Keratinocyte (primary cell): ENCODE data around the gene JAG2. TPM values are rescaled to one million over a fixed set of nuclear protein-coding genes. Genes with fewer than 3 reads are reported as not detected.

Experiments used
- DNase-seq: peaks from one replicate; pipeline ENCODE4 v3.0.0-alpha.2; 2011; ENCODE audit warnings: low read depth, missing footprints, low spot score
- FAIRE-seq: peaks from 2 replicates; lab custom pipeline; 2011; peaks lifted over from hg19 to GRCh38; lab: Jason Lieb, UNC
- H2AFZ ChIP-seq: 2 replicates; pipeline ENCODE4 v1.6.0; 2012; ENCODE audit warnings: low read length, control low read depth, inconsistent platforms; ENCODE audit not compliant: control insufficient read depth
- H3K27ac ChIP-seq: 2 replicates; pipeline ENCODE4 v1.5.1; 2011; ENCODE audit warnings: low read length; ENCODE audit not compliant: control insufficient read depth, insufficient read depth
- H3K27me3 ChIP-seq: 3 replicates; pipeline ENCODE4 v1.6.0; 2011; ENCODE audit warnings: low read length; ENCODE audit not compliant: control insufficient read depth, insufficient read depth; ENCODE audit errors: extremely low read depth
- H3K36me3 ChIP-seq, 2 experiments: 2 replicates in 1 of 2; 3 replicates in 1 of 2; pipeline ENCODE4 v1.5.1; 2011; ENCODE audit warnings: low read length in 2 of 2, mild to moderate bottlenecking in 1 of 2; ENCODE audit not compliant: control insufficient read depth in 2 of 2, insufficient read depth in 2 of 2; ENCODE audit errors: extremely low read depth in 1 of 2
- H3K4me1 ChIP-seq: 3 replicates; pipeline ENCODE4 v1.5.1; 2011; ENCODE audit warnings: low read length; ENCODE audit not compliant: control insufficient read depth, insufficient read depth; ENCODE audit errors: extremely low read depth
- H3K4me2 ChIP-seq: 3 replicates; pipeline ENCODE4 v1.6.0; 2011; ENCODE audit warnings: low read depth, low read length; ENCODE audit not compliant: control insufficient read depth, insufficient read depth; ENCODE audit errors: extremely low read depth
- H3K4me3 ChIP-seq, 3 experiments: fragments of 200-600 bp in 1 of 3; sonication (generic) in 1 of 3; 2 replicates in 2 of 3; 3 replicates in 1 of 3; pipeline ENCODE4 v1.5.1; 2011 to 2016; ENCODE audit warnings: low read length in 3 of 3, mild to moderate bottlenecking in 3 of 3, control low read depth in 2 of 3, inconsistent platforms in 1 of 3, low read depth in 1 of 3, mixed read lengths in 1 of 3, mixed run types in 1 of 3, moderate library complexity in 1 of 3; ENCODE audit not compliant: control insufficient read depth in 2 of 3, insufficient read depth in 2 of 3; ENCODE audit errors: extremely low read depth in 1 of 3
- H3K79me2 ChIP-seq: 2 replicates; pipeline ENCODE4 v1.6.0; 2012; ENCODE audit warnings: low read length; ENCODE audit not compliant: control insufficient read depth, insufficient read depth
- H3K9ac ChIP-seq: 3 replicates; pipeline ENCODE4 v1.6.0; 2011; ENCODE audit warnings: low read length; ENCODE audit not compliant: control insufficient read depth, insufficient read depth; ENCODE audit errors: extremely low read depth
- H3K9me1 ChIP-seq: 3 replicates; pipeline ENCODE4 v1.6.0; 2011; ENCODE audit warnings: low read length; ENCODE audit not compliant: control insufficient read depth, insufficient read depth; ENCODE audit errors: extremely low read depth
- H3K9me3 ChIP-seq: 2 replicates; pipeline ENCODE4 v1.5.1; 2012; ENCODE audit warnings: low read depth, low read length; ENCODE audit not compliant: control insufficient read depth
- H4K20me1 ChIP-seq: 3 replicates; pipeline ENCODE4 v1.6.0; 2011; ENCODE audit warnings: low read length; ENCODE audit not compliant: control insufficient read depth, insufficient read depth; ENCODE audit errors: extremely low read depth
- EZH2 ChIP-seq: IDR thresholded peaks from one replicate; pipeline ENCODE4 v1.6.1; 2012; ENCODE audit warnings: inconsistent platforms, mild to moderate bottlenecking, low read length, moderate library complexity
- dilution Hi-C: fragments of 300-500 bp; cut with MboI; formaldehyde crosslinking; loops from one replicate; pipeline ENCODE4 v1.7.0; 2020; ENCODE audit warnings: low sequenced_read_pairs; ENCODE audit not compliant: extremely low pct_ligation_motif_present
- polyA plus RNA-seq, 5 experiments: library from polyadenylated mRNA; depleted of rRNA in 3 of 5; stranded (reverse) in 3 of 5; stranded (forward) in 1 of 5; unstranded in 1 of 5; fragments of >200 nt; gene quantifications; 1 replicate in 1 of 5; 2 replicates in 3 of 5; 3 replicates in 1 of 5; pipeline versions ENCODE4 v1.2.1 to v1.2.3, GENCODE V29; 2011 to 2012; ENCODE audit warnings: missing spikeins in 2 of 5, low read depth in 1 of 5, low replicate concordance in 1 of 5
- TF ChIP-seq, protein P1 (sequence below), 3 experiments: IDR thresholded peaks in 1 of 3; conservative IDR thresholded peaks in 1 of 3; optimal IDR thresholded peaks in 1 of 3; 2 replicates in 2 of 3; 3 replicates in 1 of 3; pipeline versions ENCODE3 to v1.5.1; 2011; ENCODE audit warnings: low read length in 3 of 3, mild to moderate bottlenecking in 3 of 3, moderate library complexity in 2 of 3, control low read depth in 1 of 3, inconsistent platforms in 1 of 3; ENCODE audit not compliant: insufficient read depth in 2 of 3; ENCODE audit errors: extremely low read depth in 1 of 3

Gene JAG2
- polyA plus RNA-seq, 1 donor (not counting 4 experiments of a cell fraction or from before 2014, with no cell fraction given), result 28.3 TPM

DNA sequence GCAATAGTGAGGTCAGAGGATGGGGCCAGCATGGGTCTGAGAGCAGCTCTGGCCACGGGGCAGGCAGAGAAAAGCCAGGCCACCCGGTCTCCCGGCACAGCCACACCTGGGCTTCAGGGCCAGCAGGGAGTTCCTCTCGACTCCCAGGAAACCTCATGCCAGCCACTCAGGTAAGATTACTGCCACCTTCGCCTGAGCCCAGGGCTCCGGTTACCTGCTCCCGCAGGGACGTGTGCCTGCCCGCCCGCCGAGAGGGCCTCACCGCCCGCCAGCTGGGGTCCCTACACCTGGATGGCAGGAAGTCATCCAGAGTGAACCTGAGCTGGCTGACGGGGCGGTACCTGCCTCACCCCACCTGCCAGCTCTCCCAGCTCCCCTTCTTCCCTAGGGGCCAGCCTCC is 7.3 kb downstream of the JAG2 start:
- Histone ChIP-seq H4K20me1 (peaks cover 48% of the 10 kb centered on the region), H3K27ac (no peak overlapping the region), H3K27me3 (no peaks in the 10 kb centered on the region), H3K9ac (no peak overlapping the region), H3K9me3 (no peaks in the 10 kb centered on the region), H2AFZ (no peak overlapping the region), H3K79me2 (peaks cover 92% of the 10 kb centered on the region), H3K4me3 (peak overlapping the region in 1 of 3 experiments; percentile 26), H3K36me3 (peaks cover 5 to 6% of the 10 kb centered on the region in 2 experiments), H3K4me2 (peak overlapping the region; percentile 37), H3K9me1 (peaks cover 6% of the 10 kb centered on the region), H3K4me1 (peaks cover 31% of the 10 kb centered on the region)
- dilution Hi-C loops, result no loop called here
- TF ChIP-seq, protein P1, sequence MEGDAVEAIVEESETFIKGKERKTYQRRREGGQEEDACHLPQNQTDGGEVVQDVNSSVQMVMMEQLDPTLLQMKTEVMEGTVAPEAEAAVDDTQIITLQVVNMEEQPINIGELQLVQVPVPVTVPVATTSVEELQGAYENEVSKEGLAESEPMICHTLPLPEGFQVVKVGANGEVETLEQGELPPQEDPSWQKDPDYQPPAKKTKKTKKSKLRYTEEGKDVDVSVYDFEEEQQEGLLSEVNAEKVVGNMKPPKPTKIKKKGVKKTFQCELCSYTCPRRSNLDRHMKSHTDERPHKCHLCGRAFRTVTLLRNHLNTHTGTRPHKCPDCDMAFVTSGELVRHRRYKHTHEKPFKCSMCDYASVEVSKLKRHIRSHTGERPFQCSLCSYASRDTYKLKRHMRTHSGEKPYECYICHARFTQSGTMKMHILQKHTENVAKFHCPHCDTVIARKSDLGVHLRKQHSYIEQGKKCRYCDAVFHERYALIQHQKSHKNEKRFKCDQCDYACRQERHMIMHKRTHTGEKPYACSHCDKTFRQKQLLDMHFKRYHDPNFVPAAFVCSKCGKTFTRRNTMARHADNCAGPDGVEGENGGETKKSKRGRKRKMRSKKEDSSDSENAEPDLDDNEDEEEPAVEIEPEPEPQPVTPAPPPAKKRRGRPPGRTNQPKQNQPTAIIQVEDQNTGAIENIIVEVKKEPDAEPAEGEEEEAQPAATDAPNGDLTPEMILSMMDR (optimal IDR thresholded peaks at IDR 0.05 in 1 of 3, IDR thresholded peaks at IDR 0.05 in 1 of 3, conservative IDR thresholded peaks at IDR 0.05 in 1 of 3; ENCODE audit: extremely low read depth in 1 of 3, insufficient read depth in 2 of 3, low read length in 3 of 3), result no peak
- no peak for TF ChIP-seq EZH2
- FAIRE-seq (no peak), DNase-seq (no peak)

DNA sequence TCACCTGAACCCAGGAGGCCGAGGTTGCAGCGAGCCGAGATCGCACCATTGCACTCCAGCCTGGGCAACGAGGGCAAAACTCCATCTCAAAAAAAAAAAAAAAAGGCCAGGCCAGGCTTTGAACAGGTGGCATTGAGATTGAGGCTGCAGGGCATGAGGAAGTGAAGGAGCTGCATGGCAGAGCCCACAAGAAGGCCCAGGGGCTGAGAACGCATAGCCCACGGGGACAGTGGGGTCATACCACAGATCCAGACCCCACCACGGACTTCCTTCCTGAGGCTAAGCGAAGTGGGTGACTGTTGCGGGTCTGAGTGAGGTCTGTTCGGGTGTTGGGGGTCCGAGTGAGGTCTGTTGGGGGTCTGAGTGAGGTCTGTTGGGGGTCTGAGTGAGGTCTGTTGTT is 7.8 kb downstream of the JAG2 start:
- FAIRE-seq (no peak), DNase-seq (no peak)
- TF ChIP-seq EZH2, result no peak
- TF ChIP-seq, protein P1 (optimal IDR thresholded peaks at IDR 0.05 in 1 of 3, IDR thresholded peaks at IDR 0.05 in 1 of 3, conservative IDR thresholded peaks at IDR 0.05 in 1 of 3; ENCODE audit: extremely low read depth in 1 of 3, insufficient read depth in 2 of 3, low read length in 3 of 3), result no peak
- H4K20me1 ChIP-seq, result peaks cover 50% of the 10 kb centered on the region
- H3K4me1 ChIP-seq, result peaks cover 26% of the 10 kb centered on the region
- H3K27ac ChIP-seq, result no peak overlapping the region
- peaks cover 89% of the 10 kb centered on the region for H3K79me2 ChIP-seq
- H3K9me1 ChIP-seq, result peaks cover 6% of the 10 kb centered on the region
- H3K9me3 ChIP-seq, result no peaks in the 10 kb centered on the region
- dilution Hi-C loops, result no loop called here
- H3K4me3 ChIP-seq, result no peak overlapping the region
- no peak overlapping the region for H2AFZ ChIP-seq
- H3K4me2 ChIP-seq, result no peak overlapping the region
- H3K9ac ChIP-seq, result no peak overlapping the region
- peaks cover 5 to 7% of the 10 kb centered on the region in 2 experiments for H3K36me3 ChIP-seq
- no peaks in the 10 kb centered on the region for H3K27me3 ChIP-seq
